Mesodermal cell (in vitro differentiated cells): ENCODE measurements around the gene ZEB1.

Source experiments
- H3K27ac ChIP-seq: 2 replicates; pipeline ENCODE4 v1.7.0; 2013; ENCODE audit warnings: mild to moderate bottlenecking, low read depth, low read length, moderate library complexity; ENCODE audit not compliant: severe bottlenecking
- H3K36me3 ChIP-seq: 2 replicates; pipeline ENCODE4 v1.7.1; 2013; ENCODE audit warnings: mild to moderate bottlenecking, low read length, moderate library complexity; ENCODE audit not compliant: control insufficient read depth, insufficient read depth
- H3K4me1 ChIP-seq: one replicate; pipeline ENCODE4 v1.7.1; 2013; ENCODE audit warnings: mild to moderate bottlenecking, low read length; ENCODE audit not compliant: insufficient read depth, control insufficient read depth, poor library complexity, severe bottlenecking
- H3K4me3 ChIP-seq: 2 replicates; pipeline ENCODE4 v1.7.0; 2013; ENCODE audit warnings: low read length, control low read depth, mild to moderate bottlenecking; ENCODE audit not compliant: insufficient read depth, poor library complexity, severe bottlenecking; ENCODE audit errors: extremely low read depth
- H3K9me3 ChIP-seq: 2 replicates; pipeline ENCODE4 v1.7.1; 2013; ENCODE audit warnings: mild to moderate bottlenecking, low read length, moderate library complexity; ENCODE audit not compliant: control insufficient read depth
- WGBS, 2 experiments: methylation state at CpG; one replicate each; pipeline ENCODE4 v1.1.5; 2013; ENCODE audit warnings: missing lambda C conversion rate in 2 of 2; ENCODE audit not compliant: insufficient coverage in 2 of 2; 5-methylcytosine and 5-hydroxymethylcytosine counted together

Gene ZEB1

GRCh38 chr10:31294558-31294957 lies 24.5 kb upstream of the ZEB1 start:
- no peak overlapping the region for H3K27ac ChIP-seq
- H3K9me3 ChIP-seq: no peaks in the 10 kb centered on the region
- no peaks in the 10 kb centered on the region for H3K36me3 ChIP-seq
- WGBS, 2 experiments: 86% methylated on average over 1 of the region's 3 CpGs; no CpG with 5 or more reads in 1 of the 2 experiments
- H3K4me1 ChIP-seq: peaks cover 4% of the 10 kb centered on the region
- H3K4me3 ChIP-seq: no peak overlapping the region

GRCh38 chr10:31296754-31297153 lies 22.3 kb upstream of the ZEB1 start:
- H3K4me3 ChIP-seq: no peak overlapping the region
- H3K4me1 ChIP-seq: no peaks in the 10 kb centered on the region
- no peaks in the 10 kb centered on the region for H3K36me3 ChIP-seq
- H3K27ac ChIP-seq: no peak overlapping the region
- no CpG with 5 or more reads among the region's 1 CpG for WGBS, 2 experiments
- H3K9me3 ChIP-seq: no peaks in the 10 kb centered on the region

GRCh38 chr10:31299119-31299518 lies 19.9 kb upstream of the ZEB1 start:
- WGBS, 2 experiments: no CpG with 5 or more reads among the region's 1 CpG
- H3K9me3 ChIP-seq: no peaks in the 10 kb centered on the region
- no peak overlapping the region for H3K4me3 ChIP-seq

DNA sequence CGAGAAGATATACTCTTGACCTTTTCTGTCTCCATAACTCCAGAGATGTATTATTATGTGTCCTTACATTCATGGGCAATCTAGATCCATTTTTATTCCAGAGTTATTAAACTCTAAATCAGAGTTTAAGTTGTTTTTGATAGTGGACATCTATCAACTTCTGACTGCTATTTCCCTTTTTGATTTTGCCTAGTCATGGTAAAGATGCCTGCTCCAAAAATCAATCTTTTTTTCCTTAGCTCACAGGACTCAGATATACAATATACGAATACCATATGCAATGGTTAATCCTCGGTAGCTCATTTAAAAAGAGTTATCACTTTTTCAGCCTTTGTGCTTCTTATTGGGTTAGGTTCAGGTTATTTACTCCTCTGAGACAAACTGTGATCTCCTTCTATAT lies 15.8 kb upstream of the ZEB1 start:
- Histone ChIP-seq H3K27ac (no peak overlapping the region), H3K4me3 (no peak overlapping the region), H3K36me3 (no peaks in the 10 kb centered on the region), H3K4me1 (no peaks in the 10 kb centered on the region), H3K9me3 (no peaks in the 10 kb centered on the region)
- WGBS, 2 experiments: 100% methylated on average over 2 of the region's 3 CpGs

More at GRCh38 chr10:31299119-31299518, 19.9 kb upstream of the ZEB1 start:
- Histone ChIP-seq H3K36me3 (no peaks in the 10 kb centered on the region), H3K27ac (no peak overlapping the region), H3K4me1 (no peaks in the 10 kb centered on the region)

- H3K4me1 ChIP-seq: no peaks in the 10 kb centered on the region
- no peaks in the 10 kb centered on the region for H3K36me3 ChIP-seq
- WGBS, 2 experiments: 70 to 92% methylated on average over 2 to 3 of the region's 6 CpGs
- H3K27ac ChIP-seq: no peak overlapping the region
- H3K4me3 ChIP-seq: no peak overlapping the region
- no peaks in the 10 kb centered on the region for H3K9me3 ChIP-seq
Measured at GRCh38 chr10:31304291-31304970, 14.6 kb upstream of the ZEB1 start.

GRCh38 chr10:31313396-31313795 lies 5.6 kb upstream of the ZEB1 start:
- Histone ChIP-seq H3K4me3 (no peak overlapping the region), H3K4me1 (peaks cover 4% of the 10 kb centered on the region), H3K9me3 (no peaks in the 10 kb centered on the region), H3K36me3 (no peaks in the 10 kb centered on the region), H3K27ac (no peak overlapping the region)
- no CpG with 5 or more reads among the region's 3 CpGs for WGBS, 2 experiments

GRCh38 chr10:31314256-31315150 lies 4.5 kb upstream of the ZEB1 start:
- Histone ChIP-seq H3K36me3 (no peaks in the 10 kb centered on the region), H3K4me3 (no peak overlapping the region), H3K9me3 (no peaks in the 10 kb centered on the region), H3K27ac (no peak overlapping the region), H3K4me1 (peaks cover 4% of the 10 kb centered on the region)
- WGBS, 2 experiments: 90 to 97% methylated on average over 5 to 7 of the region's 8 CpGs

- peaks cover 4% of the 10 kb centered on the region for H3K4me1 ChIP-seq
- no peak overlapping the region for H3K27ac ChIP-seq
- H3K9me3 ChIP-seq: no peaks in the 10 kb centered on the region
- H3K36me3 ChIP-seq: no peaks in the 10 kb centered on the region
- WGBS, 2 experiments: 69 to 100% methylated on average over 1 to 2 of the region's 4 CpGs
- no peak overlapping the region for H3K4me3 ChIP-seq
Measured at GRCh38 chr10:31315453-31315852, 3.6 kb upstream of the ZEB1 start.

GRCh38 chr10:31317171-31317570 lies 1.8 kb upstream of the ZEB1 start:
- WGBS, 2 experiments: 100% methylated on average over 3 of the region's 5 CpGs; no CpG with 5 or more reads in 1 of the 2 experiments
- Histone ChIP-seq H3K27ac (no peak overlapping the region), H3K9me3 (no peaks in the 10 kb centered on the region), H3K4me1 (peaks cover 4% of the 10 kb centered on the region), H3K4me3 (no peak overlapping the region), H3K36me3 (no peaks in the 10 kb centered on the region)

DNA sequence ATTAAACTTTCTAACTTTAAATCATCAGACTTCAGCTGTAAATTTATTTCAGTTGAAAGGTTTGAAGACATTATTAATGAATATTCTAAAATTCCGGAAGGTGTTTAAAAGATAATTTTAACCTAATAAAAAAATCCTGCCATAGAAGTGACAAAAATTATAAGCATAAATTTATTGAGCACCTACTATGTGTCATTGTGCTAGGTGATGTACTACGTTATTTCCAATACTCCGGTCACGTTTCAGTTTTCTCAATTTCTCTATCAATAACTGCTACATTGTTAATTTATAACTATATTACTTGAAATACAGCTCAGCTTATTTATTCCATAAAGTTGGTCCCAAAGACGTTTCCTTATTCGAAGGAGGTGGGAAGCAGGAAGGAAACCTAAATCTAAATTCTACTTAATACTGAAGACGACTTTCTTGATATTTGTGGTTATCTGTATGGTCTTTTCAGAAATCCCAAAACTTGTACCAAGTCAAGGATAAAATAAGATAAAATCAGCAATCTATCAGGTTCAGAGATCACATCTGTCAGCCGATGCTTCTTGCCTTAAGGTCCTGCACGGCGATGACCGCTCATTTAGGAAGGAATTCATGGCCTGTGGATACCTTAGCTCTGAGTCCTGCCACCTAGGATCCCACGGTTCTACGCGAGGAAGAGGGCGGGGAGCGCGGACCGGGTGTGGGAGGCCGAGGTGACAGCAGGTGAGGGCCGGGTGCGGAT lies 1.2 kb upstream of the ZEB1 start:
- WGBS, 2 experiments: 3 to 4% methylated on average over 4 to 12 of the region's 21 CpGs

More for the DNA sequence above, 1.2 kb upstream of the ZEB1 start:
- Histone ChIP-seq H3K4me3 (peak overlapping the region; percentile 78), H3K27ac (no peak overlapping the region), H3K4me1 (peaks cover 4% of the 10 kb centered on the region), H3K36me3 (no peaks in the 10 kb centered on the region), H3K9me3 (no peaks in the 10 kb centered on the region)
